H1 (cell line): Measurements from ENCODE around the gene ACAD10. TPM values are rescaled to one million over a fixed set of nuclear protein-coding genes. Genes with fewer than 3 reads are reported as not detected.

Source experiments
- BRCA1 ChIP-seq: IDR thresholded peaks from 2 replicates; pipeline ENCODE4 v1.6.1; 2012; ENCODE audit warnings: low read depth, low read length, improper control_type of control experiment
- CHD7 ChIP-seq: fragments of 300-600 bp; sonication (generic); IDR thresholded peaks from 2 replicates; pipeline ENCODE4 v1.7.1; 2012; ENCODE audit warnings: low read length, moderate library complexity, mild to moderate bottlenecking, inconsistent platforms; ENCODE audit not compliant: insufficient replicate concordance
- HDAC6 ChIP-seq: IDR thresholded peaks from one replicate; pipeline ENCODE4 v1.7.1; 2012; ENCODE audit warnings: low read depth, mild to moderate bottlenecking, inconsistent platforms, low read length, moderate library complexity
- PHF8 ChIP-seq: fragments of 200-600 bp; sonication (generic); conservative IDR thresholded peaks from 2 replicates; pipeline ENCODE4 v1.7.1; 2012; ENCODE audit warnings: low read depth, mild to moderate bottlenecking, inconsistent platforms, low read length, moderate library complexity
- polyA plus RNA-seq, 7 experiments: library from polyadenylated mRNA; depleted of rRNA in 3 of 7; stranded (reverse) in 5 of 7; unstranded in 2 of 7; fragments of >200 nt in 5 of 7; fragments of 200-250 nt in 2 of 7; gene quantifications; 1 replicate in 5 of 7; 2 replicates in 1 of 7; 4 replicates in 1 of 7; pipeline versions ENCODE4 v1.2.1 to v1.2.3, GENCODE V29; 2011 to 2013; ENCODE audit warnings: missing spikeins in 2 of 7, mixed read lengths in 2 of 7
- total RNA-seq: library from RNA; stranded (reverse); fragmentation: NEBNext Ultra II Directional; extraction: Animal tissue kit (Norgen Biotek cat#: 25700); gene quantifications from 2 replicates; pipeline ENCODE4 v1.2.1, GENCODE V29; 2021

ACAD10 gene
- total and polyA plus RNA-seq, 2 of the 8 experiments (the other 6 are each of a cell fraction or from before 2014, with no cell fraction given), result 17.3 to 23.3 TPM

- TF ChIP-seq CHD7 (no peak), BRCA1 (no peak), PHF8 (no peak), HDAC6 (no peak)
Measured at GRCh38 chr12:111764120-111764821, 78.4 kb downstream of the ACAD10 start (continued).
